Trophoblast cell (in vitro differentiated cells and primary cell): ENCODE measurements around the gene PBX3.

Source experiments
- DNase-seq, 2 donors: peaks; one replicate each; pipeline ENCODE4 v3.0.0-alpha.2; 2016
- H2AFZ ChIP-seq: 2 replicates; pipeline ENCODE4 v1.6.1; 2013; ENCODE audit warnings: low read length, moderate library complexity, mild to moderate bottlenecking; ENCODE audit not compliant: insufficient read depth, poor library complexity
- H2AK5ac ChIP-seq: 2 replicates; pipeline ENCODE4 v1.6.1; 2013; ENCODE audit warnings: mild to moderate bottlenecking, low read length
- H2BK120ac ChIP-seq: 2 replicates; pipeline ENCODE4 v1.6.1; 2013; ENCODE audit warnings: low read length, mild to moderate bottlenecking, moderate library complexity; ENCODE audit not compliant: insufficient read depth, poor library complexity
- H2BK12ac ChIP-seq: 2 replicates; pipeline ENCODE4 v1.6.1; 2013; ENCODE audit warnings: mild to moderate bottlenecking, low read length, moderate library complexity
- H2BK5ac ChIP-seq: 2 replicates; pipeline ENCODE4 v1.6.1; 2013; ENCODE audit warnings: low read length, low read depth, moderate library complexity, mild to moderate bottlenecking; ENCODE audit not compliant: poor library complexity
- H3K14ac ChIP-seq: 2 replicates; pipeline ENCODE4 v1.6.1; 2013; ENCODE audit warnings: mild to moderate bottlenecking, low read length
- H3K18ac ChIP-seq: 2 replicates; pipeline ENCODE4 v1.6.1; 2013; ENCODE audit warnings: mild to moderate bottlenecking, low read length
- H3K23ac ChIP-seq: 2 replicates; pipeline ENCODE4 v1.6.1; 2013; ENCODE audit warnings: low read length
- H3K27ac ChIP-seq: 2 replicates; pipeline ENCODE4 v1.5.1; 2013; ENCODE audit warnings: low read depth, mild to moderate bottlenecking, inconsistent platforms, low read length, moderate library complexity
- H3K27me3 ChIP-seq: 2 replicates; pipeline ENCODE4 v1.6.1; 2013; ENCODE audit warnings: inconsistent platforms, mild to moderate bottlenecking, low read length, moderate library complexity; ENCODE audit not compliant: insufficient read depth
- H3K36me3 ChIP-seq, 2 experiments: 1 replicate in 1 of 2; 2 replicates in 1 of 2; pipeline ENCODE4 v1.6.1; 2013; ENCODE audit warnings: low read length in 2 of 2, mild to moderate bottlenecking in 2 of 2, moderate library complexity in 1 of 2; ENCODE audit not compliant: insufficient read depth in 2 of 2, control insufficient read depth in 1 of 2
- H3K4ac ChIP-seq: 2 replicates; pipeline ENCODE4 v1.6.1; 2013; ENCODE audit warnings: low read depth, mild to moderate bottlenecking, low read length, moderate library complexity
- H3K4me1 ChIP-seq, 2 experiments: 1 replicate in 1 of 2; 2 replicates in 1 of 2; pipeline ENCODE4 v1.6.1; 2013; ENCODE audit warnings: low read length in 2 of 2, mild to moderate bottlenecking in 2 of 2, moderate library complexity in 1 of 2; ENCODE audit not compliant: insufficient read depth in 2 of 2, control insufficient read depth in 1 of 2
- H3K4me2 ChIP-seq: 2 replicates; pipeline ENCODE4 v1.6.1; 2013; ENCODE audit warnings: inconsistent platforms, mild to moderate bottlenecking, low read length, moderate library complexity
- H3K4me3 ChIP-seq: 2 replicates; pipeline ENCODE4 v1.5.1; 2013; ENCODE audit warnings: mild to moderate bottlenecking, low read depth, low read length, inconsistent platforms
- H3K79me1 ChIP-seq: one replicate; pipeline ENCODE4 v1.6.1; 2013; ENCODE audit warnings: low read length
- H3K79me2 ChIP-seq: 2 replicates; pipeline ENCODE4 v1.6.1; 2013; ENCODE audit warnings: low read length, mild to moderate bottlenecking; ENCODE audit not compliant: control insufficient read depth, insufficient read depth, poor library complexity
- H3K9ac ChIP-seq: 2 replicates; pipeline ENCODE4 v1.6.1; 2013; ENCODE audit warnings: mild to moderate bottlenecking, low read length
- H3K9me3 ChIP-seq: 2 replicates; pipeline ENCODE4 v1.6.1; 2013; ENCODE audit warnings: low read depth, mild to moderate bottlenecking, control low read depth, inconsistent platforms, low read length; ENCODE audit not compliant: insufficient read depth
- H4K12ac ChIP-seq: 2 replicates; pipeline ENCODE4 v1.6.1; 2013; ENCODE audit warnings: low read depth, mild to moderate bottlenecking, low read length, moderate library complexity
- H4K8ac ChIP-seq: 2 replicates; pipeline ENCODE4 v1.6.1; 2013; ENCODE audit warnings: low read depth, mild to moderate bottlenecking, low read length, moderate library complexity
- H4K91ac ChIP-seq: one replicate; pipeline ENCODE4 v1.6.1; 2013; ENCODE audit warnings: low read depth, mild to moderate bottlenecking, low read length, moderate library complexity
- WGBS: extraction: QIAGEN DNeasy Blood & Tissue Kit; methylation state at CpG from one replicate; pipeline ENCODE4 v1.1.7; 2013; ENCODE audit warnings: missing lambda C conversion rate; ENCODE audit not compliant: insufficient read length, insufficient coverage; ENCODE audit errors: extremely low coverage; 5-methylcytosine and 5-hydroxymethylcytosine counted together

PBX3 gene

GRCh38 chr9:125908136-125908535, 161.0 kb downstream of the PBX3 start:
- Histone ChIP-seq H3K23ac (no peak overlapping the region), H3K79me1 (no peaks in the 10 kb centered on the region), H2BK12ac (no peak overlapping the region), H3K4ac (no peak overlapping the region), H3K79me2 (no peaks in the 10 kb centered on the region), H2AFZ (no peak overlapping the region), H3K18ac (no peak overlapping the region), H3K27me3 (no peaks in the 10 kb centered on the region), H3K14ac (no peak overlapping the region), H3K27ac (no peak overlapping the region), H3K9me3 (no peaks in the 10 kb centered on the region), H3K4me2 (no peak overlapping the region), H2BK120ac (no peak overlapping the region), H3K9ac (no peak overlapping the region), H4K12ac (no peak overlapping the region), H3K36me3 (no peaks in the 10 kb centered on the region), H2BK5ac (no peak overlapping the region), H3K4me1 (no peaks in the 10 kb centered on the region), H3K4me3 (no peak overlapping the region), H4K91ac (no peak overlapping the region), H4K8ac (no peak overlapping the region), H2AK5ac (no peak overlapping the region)
- no CpG with 5 or more reads among the region's 4 CpGs for WGBS
- DNase-seq = no peak

DNA sequence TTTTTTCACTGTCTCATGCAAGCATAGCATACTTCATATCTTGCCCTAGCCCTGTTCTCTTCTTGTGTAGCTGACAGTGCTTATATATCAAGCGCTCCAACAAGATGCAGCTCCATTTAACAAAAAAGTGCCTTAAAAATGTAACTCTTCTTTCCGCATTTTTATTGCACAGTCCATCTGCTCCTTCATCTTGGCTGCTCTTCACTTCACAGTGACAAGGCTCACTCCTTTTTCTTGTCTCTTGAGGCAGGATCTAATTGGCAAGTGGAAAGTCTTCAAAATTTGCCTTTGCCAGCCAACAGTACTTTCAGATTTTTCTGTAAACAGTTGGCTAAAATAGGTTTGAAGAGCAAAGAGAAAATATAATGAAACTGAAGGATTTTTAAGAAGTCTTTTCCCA, 161.8 kb downstream of the PBX3 start:
- no peak overlapping the region for H4K12ac ChIP-seq
- no peak overlapping the region for H2AK5ac ChIP-seq
- H3K27ac ChIP-seq = no peak overlapping the region
- no peak overlapping the region for H3K4me2 ChIP-seq
- H3K23ac ChIP-seq = no peak overlapping the region
- no peak overlapping the region for H4K91ac ChIP-seq
- H3K79me2 ChIP-seq = no peaks in the 10 kb centered on the region
- H2BK5ac ChIP-seq = no peak overlapping the region
- H4K8ac ChIP-seq = no peak overlapping the region
- no peak overlapping the region for H3K4ac ChIP-seq
- no peaks in the 10 kb centered on the region for H3K27me3 ChIP-seq
- H2BK12ac ChIP-seq = no peak overlapping the region
- H3K79me1 ChIP-seq = no peaks in the 10 kb centered on the region
- H3K4me3 ChIP-seq = no peak overlapping the region
- no peak overlapping the region for H2BK120ac ChIP-seq
- H2AFZ ChIP-seq = no peak overlapping the region
- H3K4me1 ChIP-seq = no peaks in the 10 kb centered on the region
- no peak overlapping the region for H3K14ac ChIP-seq
- no peaks in the 10 kb centered on the region for H3K36me3 ChIP-seq
- H3K18ac ChIP-seq = no peak overlapping the region
- no peaks in the 10 kb centered on the region for H3K9me3 ChIP-seq
- no peak for DNase-seq
- whole genome bisulfite sequencing = no CpG with 5 or more reads among the region's 2 CpGs
- H3K9ac ChIP-seq = no peak overlapping the region

DNA sequence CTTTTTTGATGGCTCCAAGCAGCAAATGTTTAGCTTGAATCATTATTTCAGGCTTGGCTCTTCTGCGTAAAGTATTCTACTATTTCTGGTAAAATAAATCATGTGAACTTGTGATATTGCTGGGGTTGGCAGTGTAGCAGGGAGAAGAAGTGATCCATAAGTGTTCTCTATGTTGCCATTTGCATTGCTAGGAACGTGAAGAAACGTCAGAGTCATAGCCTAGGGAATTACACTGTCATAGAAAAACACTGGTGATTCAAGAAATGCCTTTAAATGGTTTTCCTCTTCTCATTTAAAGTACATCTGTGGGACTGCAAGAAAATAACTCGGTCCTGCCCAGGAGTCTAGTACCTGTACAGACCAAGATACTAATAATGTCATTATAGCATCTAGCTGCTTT, 162.3 kb downstream of the PBX3 start:
- Histone ChIP-seq H2BK12ac (no peak overlapping the region), H4K12ac (no peak overlapping the region), H2BK120ac (no peak overlapping the region), H3K79me2 (no peaks in the 10 kb centered on the region), H3K4me2 (no peak overlapping the region), H3K79me1 (no peaks in the 10 kb centered on the region), H3K4me1 (no peaks in the 10 kb centered on the region), H2AK5ac (no peak overlapping the region), H3K4ac (no peak overlapping the region), H4K91ac (no peak overlapping the region), H3K27me3 (no peaks in the 10 kb centered on the region), H3K18ac (no peak overlapping the region), H2AFZ (no peak overlapping the region), H3K9ac (no peak overlapping the region), H3K27ac (no peak overlapping the region), H3K9me3 (no peaks in the 10 kb centered on the region), H3K4me3 (no peak overlapping the region), H2BK5ac (no peak overlapping the region), H3K23ac (no peak overlapping the region), H3K36me3 (no peaks in the 10 kb centered on the region), H3K14ac (no peak overlapping the region), H4K8ac (no peak overlapping the region)
- no CpG with 5 or more reads among the region's 4 CpGs for WGBS
- no peak for DNase-seq

DNA sequence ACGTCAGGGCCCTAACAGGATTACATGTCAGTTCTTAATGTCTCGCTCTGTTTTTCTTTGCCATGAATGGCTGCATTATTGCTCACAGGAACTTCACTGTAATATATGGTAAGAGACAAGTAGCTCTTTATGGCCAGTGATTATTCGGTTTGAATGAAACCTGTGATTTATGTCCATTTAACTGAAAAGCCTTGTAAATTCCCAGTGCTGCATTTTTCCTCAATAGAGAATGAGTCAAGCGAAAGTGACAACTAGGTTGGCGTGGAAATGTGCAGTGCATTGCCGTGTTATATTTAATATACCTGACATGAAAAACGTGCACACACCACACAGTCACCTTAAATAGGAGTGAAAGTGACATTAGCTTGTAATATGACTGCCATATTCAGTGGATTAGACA, 163.1 kb downstream of the PBX3 start:
- H3K9ac ChIP-seq = no peak overlapping the region
- no peak overlapping the region for H3K27ac ChIP-seq
- H3K4ac ChIP-seq = no peak overlapping the region

More for the DNA sequence above, 163.1 kb downstream of the PBX3 start:
- H3K4me3 ChIP-seq = no peak overlapping the region
- no peak overlapping the region for H3K23ac ChIP-seq
- no peak overlapping the region for H4K91ac ChIP-seq
- H3K4me1 ChIP-seq = no peaks in the 10 kb centered on the region
- H3K27me3 ChIP-seq = no peaks in the 10 kb centered on the region
- H4K8ac ChIP-seq = no peak overlapping the region
- no peak overlapping the region for H2BK5ac ChIP-seq
- H3K36me3 ChIP-seq = no peaks in the 10 kb centered on the region
- no peaks in the 10 kb centered on the region for H3K9me3 ChIP-seq
- H3K18ac ChIP-seq = no peak overlapping the region
- no peak overlapping the region for H3K14ac ChIP-seq
- no peak overlapping the region for H2BK12ac ChIP-seq
- no peak for DNase-seq
- no peak overlapping the region for H2BK120ac ChIP-seq
- no peak overlapping the region for H2AFZ ChIP-seq
- no CpG with 5 or more reads among the region's 7 CpGs for WGBS
- H4K12ac ChIP-seq = no peak overlapping the region
- H2AK5ac ChIP-seq = no peak overlapping the region
- no peaks in the 10 kb centered on the region for H3K79me2 ChIP-seq
- H3K79me1 ChIP-seq = no peaks in the 10 kb centered on the region
- H3K4me2 ChIP-seq = no peak overlapping the region
